Fibroblast of lung (primary cell): ENCODE results near the gene ABCA13. TPM values are rescaled to one million over a fixed set of nuclear protein-coding genes. Genes with fewer than 3 reads are reported as not detected.

Experiments used
- DNase-seq, 2 donors: peaks; one replicate each; pipeline versions ENCODE4 v3.0.0 to v3.0.0-alpha.2; 2010; ENCODE audit warnings: low read depth in 2 of 2
- H2AFZ ChIP-seq: 2 replicates; pipeline ENCODE4 v1.5.1; 2012; ENCODE audit warnings: low read length, control low read depth, inconsistent platforms
- H3K27ac ChIP-seq: 2 replicates; pipeline ENCODE4 v1.5.1; 2011; ENCODE audit warnings: low read length, control low read depth; ENCODE audit not compliant: insufficient read depth
- H3K27me3 ChIP-seq: 2 replicates; pipeline ENCODE4 v1.5.1; 2011; ENCODE audit warnings: mild to moderate bottlenecking, low read length; ENCODE audit not compliant: control insufficient read depth, insufficient read depth
- H3K36me3 ChIP-seq: 2 replicates; pipeline ENCODE4 v1.5.1; 2011; ENCODE audit warnings: low read length; ENCODE audit not compliant: control insufficient read depth, insufficient read depth
- H3K4me1 ChIP-seq: 2 replicates; pipeline ENCODE4 v1.5.1; 2011; ENCODE audit warnings: low read length; ENCODE audit not compliant: control insufficient read depth, insufficient read depth; ENCODE audit errors: extremely low read depth
- H3K4me2 ChIP-seq: 2 replicates; pipeline ENCODE4 v1.5.1; 2011; ENCODE audit warnings: low read length, control low read depth; ENCODE audit not compliant: insufficient read depth; ENCODE audit errors: extremely low read depth
- H3K4me3 ChIP-seq, 4 experiments: fragments of 200-600 bp in 1 of 4; sonication (generic) in 1 of 4; replicated peaks in 1 of 4; 2 replicates each; pipeline ENCODE4 v1.5.1; 2011 to 2016; ENCODE audit warnings: low read length in 4 of 4, low read depth in 3 of 4, mild to moderate bottlenecking in 3 of 4, control low read depth in 2 of 4, inconsistent platforms in 1 of 4, mixed read lengths in 1 of 4; ENCODE audit not compliant: insufficient read depth in 1 of 4; ENCODE audit errors: control extremely low read depth in 1 of 4
- H3K79me2 ChIP-seq: 2 replicates; pipeline ENCODE4 v1.5.1; 2012; ENCODE audit warnings: mild to moderate bottlenecking, low read length, inconsistent platforms; ENCODE audit not compliant: control insufficient read depth, insufficient read depth
- H3K9ac ChIP-seq: 2 replicates; pipeline ENCODE4 v1.5.1; 2011; ENCODE audit warnings: mild to moderate bottlenecking, low read length, control low read depth; ENCODE audit not compliant: insufficient read depth
- H3K9me3 ChIP-seq: 2 replicates; pipeline ENCODE4 v1.5.1; 2012; ENCODE audit warnings: low read depth, low read length; ENCODE audit not compliant: control insufficient read depth, insufficient read depth
- H4K20me1 ChIP-seq: 2 replicates; pipeline ENCODE4 v1.5.1; 2011; ENCODE audit warnings: low read length; ENCODE audit not compliant: control insufficient read depth, insufficient read depth; ENCODE audit errors: extremely low read depth
- CTCF ChIP-seq, 2 donors: IDR thresholded peaks in 1 of 2; conservative IDR thresholded peaks in 1 of 2; 1 replicate in 1 of 2; 2 replicates in 1 of 2; pipeline ENCODE4 v1.5.1; 2011 to 2012; ENCODE audit warnings: low read length in 2 of 2, control low read depth in 1 of 2, inconsistent platforms in 1 of 2, low read depth in 1 of 2, mild to moderate bottlenecking in 1 of 2
- EZH2 ChIP-seq: IDR thresholded peaks from 2 replicates; pipeline ENCODE4 v1.5.1; 2012; ENCODE audit warnings: low read length, control low read depth, mild to moderate bottlenecking; ENCODE audit errors: missing control alignments
- polyA plus RNA-seq, 2 donors: library from polyadenylated mRNA; depleted of rRNA in 1 of 2; stranded (reverse) in 1 of 2; unstranded in 1 of 2; fragments of >200 nt; gene quantifications; 2 replicates each; pipeline ENCODE4 v1.2.1, GENCODE V29; 2011 to 2012; ENCODE audit warnings: missing spikeins in 1 of 2
- total RNA-seq: library from RNA; depleted of rRNA; stranded (reverse); fragments of >200 nt; gene quantifications from 2 replicates; pipeline ENCODE4 v1.2.1, GENCODE V29; 2014

The ABCA13 gene
- total and polyA plus RNA-seq, 2 donors (not counting 1 experiment from before 2014, with no cell fraction given), result 0.08 to 10.9 TPM

GRCh38 chr7:48148311-48148710 lies 22.9 kb upstream of the ABCA13 start:
- Histone ChIP-seq H3K79me2 (no peaks in the 10 kb centered on the region), H3K36me3 (no peaks in the 10 kb centered on the region), H3K9ac (no peak overlapping the region), H3K4me3 (no peak overlapping the region), H3K4me2 (no peak overlapping the region), H3K9me3 (no peaks in the 10 kb centered on the region), H3K27me3 (no peaks in the 10 kb centered on the region), H4K20me1 (no peaks in the 10 kb centered on the region), H2AFZ (no peak overlapping the region), H3K27ac (no peak overlapping the region), H3K4me1 (no peaks in the 10 kb centered on the region)
- no peak for TF ChIP-seq EZH2
- TF ChIP-seq CTCF (conservative IDR thresholded peaks at IDR 0.05 in 1 of 2, IDR thresholded peaks at IDR 0.05 in 1 of 2; ENCODE audit: low read depth in 1 of 2, low read length in 2 of 2), result no peak
- DNase-seq, result no peak

GRCh38 chr7:48149058-48149457 lies 22.2 kb upstream of the ABCA13 start:
- Histone ChIP-seq H3K4me2 (no peak overlapping the region), H3K27me3 (no peaks in the 10 kb centered on the region), H3K36me3 (no peaks in the 10 kb centered on the region), H3K4me3 (no peak overlapping the region), H2AFZ (no peak overlapping the region), H4K20me1 (no peaks in the 10 kb centered on the region), H3K4me1 (no peaks in the 10 kb centered on the region), H3K79me2 (no peaks in the 10 kb centered on the region), H3K9ac (no peak overlapping the region), H3K9me3 (no peaks in the 10 kb centered on the region), H3K27ac (no peak overlapping the region)
- TF ChIP-seq CTCF (conservative IDR thresholded peaks at IDR 0.05 in 1 of 2, IDR thresholded peaks at IDR 0.05 in 1 of 2; ENCODE audit: low read depth in 1 of 2, low read length in 2 of 2) (no peak), EZH2 (no peak)
- no peak for DNase-seq

GRCh38 chr7:48150086-48150485 lies 21.2 kb upstream of the ABCA13 start:
- no peak overlapping the region for H3K4me3 ChIP-seq
- H2AFZ ChIP-seq, result no peak overlapping the region
- H3K4me1 ChIP-seq, result no peaks in the 10 kb centered on the region
- H4K20me1 ChIP-seq, result no peaks in the 10 kb centered on the region
- no peaks in the 10 kb centered on the region for H3K9me3 ChIP-seq
- H3K9ac ChIP-seq, result no peak overlapping the region
- H3K79me2 ChIP-seq, result no peaks in the 10 kb centered on the region
- no peaks in the 10 kb centered on the region for H3K27me3 ChIP-seq
- DNase-seq, result no peak
- no peaks in the 10 kb centered on the region for H3K36me3 ChIP-seq
- TF ChIP-seq EZH2 (no peak), CTCF (conservative IDR thresholded peaks at IDR 0.05 in 1 of 2, IDR thresholded peaks at IDR 0.05 in 1 of 2; ENCODE audit: low read depth in 1 of 2, low read length in 2 of 2) (no peak)
- no peak overlapping the region for H3K27ac ChIP-seq
- no peak overlapping the region for H3K4me2 ChIP-seq
